Mucosa of descending colon (tissue), 3 donors: Measurements from ENCODE around the gene DAZAP1. TPM values are rescaled to one million over a fixed set of nuclear protein-coding genes. Genes with fewer than 3 reads are reported as not detected.
A peak's percentile ranks its signal among the peaks of the same experiment; 100 is the strongest.

Source experiments
- ATAC-seq: fragments of 200-7000 bp; cut with Tn5 transposase; one replicate; pipeline ENCODE4 v1.9.1; 2020; ENCODE audit warnings: mild to moderate bottlenecking, moderate library complexity
- DNase-seq, 3 donors: peaks; one replicate each; pipeline ENCODE4 v3.0.0-alpha.2; 2020
- H3K36me3 ChIP-seq: fragments of 200-600 bp; one replicate; pipeline ENCODE4 v1.8.0; 2021; ENCODE audit warnings: low read depth, mild to moderate bottlenecking
- H3K4me1 ChIP-seq: fragments of 200-600 bp; one replicate; pipeline ENCODE4 v1.8.0; 2021; ENCODE audit warnings: low read depth, mild to moderate bottlenecking
- H3K4me3 ChIP-seq: fragments of 200-600 bp; one replicate; pipeline ENCODE4 v1.8.0; 2021; ENCODE audit warnings: mild to moderate bottlenecking
- H3K9me3 ChIP-seq: fragments of 200-600 bp; one replicate; pipeline ENCODE4 v1.8.0; 2021; ENCODE audit warnings: mild to moderate bottlenecking
- intact Hi-C, 2 donors: fragments of 100-400 bp; cut with DNase I in 1 of 2; cut with micrococcal nuclease in 1 of 2; formaldehyde crosslinking; loops; one replicate each; pipeline versions ENCODE4 v1.11.0 to v1.11.1; 2022; cut with DNase I, micrococcal nuclease
- total RNA-seq, 3 donors: library from RNA; stranded (reverse); fragmentation: NEBNext Ultra II Directional in 2 of 3; extraction: Animal tissue kit (Norgen Biotek cat#: 25700) in 2 of 3; gene quantifications; one replicate each; pipeline versions ENCODE4 v1.2.1 to v1.2.4, GENCODE V29; 2021 to 2023
- TF ChIP-seq, protein P1 (sequence below): fragments of 200-600 bp; IDR thresholded peaks from one replicate; pipeline ENCODE4 v1.8.0; 2022; ENCODE audit warnings: antibody characterized with exemption, mild to moderate bottlenecking
- donor health status: DM: no; HTN: no; CAD: no; lungs with moderate emphysema.
- donor health status: DM: no; HTN: no; CAD: no.
- donor health status: DM: no; HTN: yes; CAD: no.

Gene DAZAP1
- total RNA-seq, 3 donors from 2014 or later = 117 to 123 (median 119) TPM

DNA sequence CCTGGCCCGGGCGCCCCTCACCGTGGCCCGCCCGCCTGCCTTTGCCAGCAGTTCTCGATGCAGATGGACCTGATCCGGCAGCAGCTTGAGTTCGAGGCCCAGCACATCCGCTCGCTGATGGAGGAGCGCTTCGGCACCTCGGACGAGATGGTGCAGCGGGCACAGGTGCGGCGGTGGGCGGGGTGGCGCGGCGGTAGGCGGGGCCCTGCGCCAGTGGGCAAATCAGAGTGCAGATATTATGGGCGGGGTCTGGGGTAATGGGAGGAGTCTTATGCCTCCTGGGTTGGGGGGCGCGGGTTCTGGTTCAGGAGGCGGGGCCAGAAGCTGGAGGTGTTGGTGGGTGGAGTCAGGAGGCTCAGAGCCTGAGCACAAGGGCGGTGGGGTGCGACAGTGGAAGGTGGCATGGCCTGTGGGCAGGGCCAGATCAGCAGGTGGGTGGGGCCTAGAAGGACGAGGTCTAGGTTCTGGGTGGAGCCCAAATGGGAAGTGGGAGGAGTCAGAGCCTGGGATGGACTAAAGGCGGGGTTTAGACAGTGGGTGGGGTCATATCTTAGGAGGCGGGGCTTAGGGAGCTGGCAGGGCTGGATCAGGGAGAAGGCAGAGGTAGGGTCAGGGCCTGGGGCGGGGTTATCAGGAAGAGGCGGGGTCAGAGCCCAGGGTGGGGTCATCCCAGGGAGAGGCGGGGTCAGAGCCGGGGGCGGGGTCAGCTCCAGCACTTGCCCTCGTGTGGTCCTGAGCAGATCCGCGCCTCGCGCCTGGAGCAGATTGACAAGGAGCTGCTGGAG is 48.1 kb downstream of the DAZAP1 start:
- TF ChIP-seq, protein P1, sequence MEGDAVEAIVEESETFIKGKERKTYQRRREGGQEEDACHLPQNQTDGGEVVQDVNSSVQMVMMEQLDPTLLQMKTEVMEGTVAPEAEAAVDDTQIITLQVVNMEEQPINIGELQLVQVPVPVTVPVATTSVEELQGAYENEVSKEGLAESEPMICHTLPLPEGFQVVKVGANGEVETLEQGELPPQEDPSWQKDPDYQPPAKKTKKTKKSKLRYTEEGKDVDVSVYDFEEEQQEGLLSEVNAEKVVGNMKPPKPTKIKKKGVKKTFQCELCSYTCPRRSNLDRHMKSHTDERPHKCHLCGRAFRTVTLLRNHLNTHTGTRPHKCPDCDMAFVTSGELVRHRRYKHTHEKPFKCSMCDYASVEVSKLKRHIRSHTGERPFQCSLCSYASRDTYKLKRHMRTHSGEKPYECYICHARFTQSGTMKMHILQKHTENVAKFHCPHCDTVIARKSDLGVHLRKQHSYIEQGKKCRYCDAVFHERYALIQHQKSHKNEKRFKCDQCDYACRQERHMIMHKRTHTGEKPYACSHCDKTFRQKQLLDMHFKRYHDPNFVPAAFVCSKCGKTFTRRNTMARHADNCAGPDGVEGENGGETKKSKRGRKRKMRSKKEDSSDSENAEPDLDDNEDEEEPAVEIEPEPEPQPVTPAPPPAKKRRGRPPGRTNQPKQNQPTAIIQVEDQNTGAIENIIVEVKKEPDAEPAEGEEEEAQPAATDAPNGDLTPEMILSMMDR = no peak
- peak; percentile 89 for ATAC-seq
- Histone ChIP-seq H3K4me3 (no peak overlapping the region), H3K9me3 (no peaks in the 10 kb centered on the region), H3K36me3 (no peaks in the 10 kb centered on the region), H3K4me1 (peaks cover 21% of the 10 kb centered on the region)
- peak; percentile 85 to 89 (median 87) for DNase-seq
- intact Hi-C loops = no loop called here

DNA sequence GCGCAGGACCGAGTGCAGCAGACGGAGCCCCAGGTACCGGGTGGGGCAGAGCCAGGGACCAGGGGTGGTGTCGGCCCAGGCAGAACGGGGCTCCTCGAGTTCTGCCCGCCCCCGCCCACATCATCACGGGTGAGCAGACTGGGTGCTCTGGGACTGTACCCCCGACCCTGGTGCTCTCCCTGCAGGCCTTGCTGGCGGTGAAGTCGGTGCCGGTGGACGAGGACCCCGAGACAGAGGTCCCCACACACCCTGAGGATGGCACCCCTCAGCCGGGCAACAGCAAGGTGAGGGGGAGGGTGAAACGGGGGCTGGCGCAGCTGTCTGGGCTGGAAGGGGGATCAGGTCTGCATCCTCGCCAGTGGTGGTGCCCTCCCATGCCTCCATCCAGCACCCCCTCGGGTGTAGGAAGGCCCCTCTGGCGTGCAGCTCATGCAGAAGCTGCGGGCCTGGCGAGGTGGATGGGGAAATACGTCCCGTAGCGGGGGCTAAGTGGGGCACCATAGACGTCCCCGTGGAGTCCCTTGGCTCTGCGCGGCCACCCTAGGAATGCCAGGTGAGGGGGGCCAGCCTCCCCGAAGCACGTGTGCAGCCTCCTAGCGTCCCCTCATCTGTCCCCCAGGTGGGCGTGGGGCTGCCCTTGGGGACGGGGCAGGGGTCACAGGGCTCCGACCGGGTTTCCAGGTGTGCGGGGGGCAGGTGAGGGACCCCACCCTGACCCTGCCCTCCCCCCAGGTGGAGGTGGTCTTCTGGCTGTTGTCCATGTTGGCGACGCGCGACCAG is 48.9 kb downstream of the DAZAP1 start:
- TF ChIP-seq, protein P1 = no peak

DNA sequence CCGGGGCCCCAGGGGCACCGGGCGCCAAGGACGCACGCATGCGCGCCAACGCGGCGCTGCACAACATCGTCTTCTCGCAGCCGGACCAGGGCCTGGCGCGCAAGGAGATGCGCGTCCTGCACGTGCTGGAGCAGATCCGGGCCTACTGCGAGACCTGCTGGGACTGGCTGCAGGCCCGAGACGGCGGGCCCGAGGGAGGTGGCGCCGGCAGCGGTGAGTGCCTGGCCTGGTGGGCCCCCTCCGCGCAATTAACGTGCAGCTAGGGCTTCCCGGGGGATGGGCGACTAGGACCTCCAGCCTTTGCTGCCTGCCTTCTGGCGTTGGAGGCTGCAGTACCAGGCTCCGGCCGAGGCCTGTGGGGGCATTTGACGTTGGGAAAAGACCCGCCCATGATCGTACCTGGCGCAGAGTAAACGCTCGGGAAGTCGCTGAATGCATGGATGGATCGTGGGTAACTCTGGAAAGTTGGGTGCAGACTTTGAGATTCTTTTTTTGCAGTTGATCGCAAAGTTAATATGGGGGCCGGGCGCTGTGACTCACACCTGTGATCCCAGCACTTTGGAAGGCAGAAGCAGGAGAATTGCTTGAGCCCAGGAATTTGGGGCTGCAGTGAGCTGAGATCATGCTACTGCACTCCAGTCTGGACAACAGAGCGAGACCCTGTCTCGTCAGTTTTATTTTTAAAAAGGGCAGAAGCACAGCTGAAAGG is 49.8 kb downstream of the DAZAP1 start:
- Histone ChIP-seq H3K9me3 (no peaks in the 10 kb centered on the region), H3K36me3 (no peaks in the 10 kb centered on the region), H3K4me3 (no peak overlapping the region), H3K4me1 (peaks cover 21% of the 10 kb centered on the region)
- ATAC-seq = no peak
- intact Hi-C loops = no loop called here
- TF ChIP-seq, protein P1 = no peak
- DNase-seq = no peak

More for the DNA sequence above, 48.9 kb downstream of the DAZAP1 start:
- Histone ChIP-seq H3K36me3 (no peaks in the 10 kb centered on the region), H3K4me1 (peaks cover 21% of the 10 kb centered on the region), H3K9me3 (no peaks in the 10 kb centered on the region), H3K4me3 (no peak overlapping the region)
- intact Hi-C loops = no loop called here
- ATAC-seq (no peak), DNase-seq (no peak)

DNA sequence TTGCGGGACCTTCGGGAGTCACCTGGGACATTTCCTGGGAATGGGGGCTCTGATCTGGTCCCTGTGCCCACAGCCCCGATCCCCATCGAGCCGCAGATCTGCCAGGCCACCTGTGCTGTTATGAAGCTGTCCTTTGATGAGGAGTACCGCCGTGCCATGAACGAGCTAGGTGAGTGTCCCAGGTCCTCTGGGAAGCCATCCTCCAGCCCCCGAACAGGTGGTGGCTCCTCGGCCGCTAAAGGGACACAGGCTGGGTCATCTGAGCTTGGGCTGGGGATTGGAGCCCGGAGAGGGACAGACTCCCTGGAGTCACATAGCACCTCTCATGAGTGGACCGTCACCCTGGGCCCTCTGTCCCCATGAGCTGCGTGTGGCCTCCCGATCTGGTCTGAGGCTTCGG is 50.5 kb downstream of the DAZAP1 start:
- no peaks in the 10 kb centered on the region for H3K36me3 ChIP-seq
- TF ChIP-seq, protein P1 = no peak
- intact Hi-C loops = no loop called here
- H3K4me3 ChIP-seq = no peak overlapping the region
- DNase-seq (no peak), ATAC-seq (no peak)
- H3K9me3 ChIP-seq = no peaks in the 10 kb centered on the region
- peaks cover 21% of the 10 kb centered on the region for H3K4me1 ChIP-seq

DNA sequence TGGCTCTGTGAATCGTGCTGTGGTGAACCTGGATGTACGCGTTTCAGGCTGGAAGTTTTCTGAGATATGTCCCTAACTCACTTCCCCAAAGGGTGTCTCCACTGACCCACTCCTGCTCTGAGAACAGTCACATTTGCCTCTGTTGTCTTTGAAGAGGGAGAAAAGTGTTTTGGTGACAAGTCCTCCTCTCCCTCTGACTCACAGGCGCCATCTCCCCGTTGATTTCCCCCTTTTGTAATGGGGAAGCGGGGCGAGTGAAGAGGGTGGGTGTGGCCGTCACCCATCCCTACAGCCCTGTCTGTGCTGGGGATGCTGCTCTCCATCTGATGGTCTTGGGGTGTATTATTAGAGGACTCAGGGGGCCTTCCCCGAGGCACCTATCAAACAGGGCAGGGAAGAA is 52.1 kb downstream of the DAZAP1 start:
- H3K4me1 ChIP-seq = peaks cover 18% of the 10 kb centered on the region
- intact Hi-C loops = no loop called here
- no peaks in the 10 kb centered on the region for H3K9me3 ChIP-seq
- no peak for DNase-seq
- no peak overlapping the region for H3K4me3 ChIP-seq
- H3K36me3 ChIP-seq = no peaks in the 10 kb centered on the region
- ATAC-seq = no peak
- TF ChIP-seq, protein P1 = no peak
